NB4 (cell line): Measurements from ENCODE around the gene AMHR2.
"Not testable (repeated sequence)": the region's sequence is repeated elsewhere in the genome, so short reads cannot be mapped to it uniquely, and the experiment has no call there.

ENCODE experiments used
- DNase-seq: peaks from one replicate; pipeline ENCODE4 v3.0.0; 2010; ENCODE audit warnings: low read depth
- H3K4me3 ChIP-seq: one replicate; pipeline ENCODE4 v1.5.1; 2011; ENCODE audit warnings: mild to moderate bottlenecking, low read depth, low read length, moderate library complexity
- CTCF ChIP-seq: IDR thresholded peaks from one replicate; pipeline ENCODE4 v1.5.1; 2012; ENCODE audit warnings: low read depth, low read length
- MYC ChIP-seq: IDR thresholded peaks from 2 replicates; pipeline ENCODE4 v1.6.1; 2011; ENCODE audit warnings: low read depth, low read length
- POLR2A ChIP-seq: IDR thresholded peaks from 2 replicates; pipeline ENCODE4 v1.6.1; 2011; ENCODE audit warnings: mild to moderate bottlenecking; ENCODE audit not compliant: insufficient read length; ENCODE audit errors: extremely low read depth
- TF ChIP-seq, protein P1 (sequence below): IDR thresholded peaks from 2 replicates; pipeline ENCODE4 v1.6.1; 2011; ENCODE audit warnings: low read depth, low read length

Gene AMHR2

GRCh38 chr12:53425515-53426150 lies 2.0 kb downstream of the AMHR2 start:
- TF ChIP-seq MYC, result no peak
- TF ChIP-seq, protein P1, sequence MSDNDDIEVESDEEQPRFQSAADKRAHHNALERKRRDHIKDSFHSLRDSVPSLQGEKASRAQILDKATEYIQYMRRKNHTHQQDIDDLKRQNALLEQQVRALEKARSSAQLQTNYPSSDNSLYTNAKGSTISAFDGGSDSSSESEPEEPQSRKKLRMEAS, result no peak
- no peak for TF ChIP-seq CTCF
- no peak for TF ChIP-seq POLR2A
- DNase-seq, result no peak

GRCh38 chr12:53427905-53428594 lies 4.4 kb downstream of the AMHR2 start:
- TF ChIP-seq, protein P1, result no peak
- TF ChIP-seq MYC, result no peak
- TF ChIP-seq CTCF, result no peak
- no peak for TF ChIP-seq POLR2A
- H3K4me3 ChIP-seq, result no peak overlapping the region
- DNase-seq, result no peak

More at GRCh38 chr12:53425515-53426150, 2.0 kb downstream of the AMHR2 start:
- no peak overlapping the region for H3K4me3 ChIP-seq

DNA sequence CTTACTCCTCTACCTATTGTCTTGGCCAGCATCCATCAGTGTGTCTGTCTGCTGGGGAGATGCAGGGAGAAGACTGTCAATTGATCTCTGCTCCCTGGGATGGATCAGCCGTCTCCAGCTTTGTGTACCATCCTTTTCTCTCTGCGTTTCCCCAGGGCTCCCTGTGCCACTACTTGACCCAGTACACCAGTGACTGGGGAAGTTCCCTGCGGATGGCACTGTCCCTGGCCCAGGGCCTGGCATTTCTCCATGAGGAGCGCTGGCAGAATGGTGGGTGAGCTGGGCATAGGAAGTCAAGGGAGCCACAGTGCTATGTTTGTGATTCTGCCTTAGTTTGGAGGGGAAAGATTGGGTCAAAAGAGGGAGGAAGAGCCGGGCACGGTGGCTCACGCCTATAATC lies 5.1 kb downstream of the AMHR2 start:
- TF ChIP-seq, protein P1, result no peak
- TF ChIP-seq MYC, result no peak
- no peak for TF ChIP-seq POLR2A
- no peak for TF ChIP-seq CTCF
- no peak for DNase-seq
- H3K4me3 ChIP-seq, result no peak overlapping the region

GRCh38 chr12:53430116-53430515 lies 6.5 kb downstream of the AMHR2 start:
- TF ChIP-seq CTCF (no peak), MYC (no peak), POLR2A (no peak)
- TF ChIP-seq, protein P1, result no peak
- no peak overlapping the region for H3K4me3 ChIP-seq
- no peak for DNase-seq

DNA sequence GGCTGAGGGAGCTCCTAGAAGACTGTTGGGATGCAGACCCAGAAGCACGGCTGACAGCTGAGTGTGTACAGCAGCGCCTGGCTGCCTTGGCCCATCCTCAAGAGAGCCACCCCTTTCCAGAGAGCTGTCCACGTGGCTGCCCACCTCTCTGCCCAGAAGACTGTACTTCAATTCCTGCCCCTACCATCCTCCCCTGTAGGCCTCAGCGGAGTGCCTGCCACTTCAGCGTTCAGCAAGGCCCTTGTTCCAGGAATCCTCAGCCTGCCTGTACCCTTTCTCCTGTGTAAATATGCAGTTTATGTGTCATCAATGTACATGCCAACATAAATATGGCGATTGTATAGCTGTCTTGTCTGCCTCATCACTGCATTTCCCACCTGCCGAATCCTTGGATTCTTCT lies 7.5 kb downstream of the AMHR2 start:
- no peak overlapping the region for H3K4me3 ChIP-seq
- TF ChIP-seq, protein P1, result no peak
- TF ChIP-seq POLR2A, result no peak
- no peak for TF ChIP-seq CTCF
- no peak for TF ChIP-seq MYC
- no peak for DNase-seq

GRCh38 chr12:53435326-53435725 lies 11.7 kb downstream of the AMHR2 start:
- not testable (repeated sequence) for DNase-seq, H3K4me3 ChIP-seq

DNA sequence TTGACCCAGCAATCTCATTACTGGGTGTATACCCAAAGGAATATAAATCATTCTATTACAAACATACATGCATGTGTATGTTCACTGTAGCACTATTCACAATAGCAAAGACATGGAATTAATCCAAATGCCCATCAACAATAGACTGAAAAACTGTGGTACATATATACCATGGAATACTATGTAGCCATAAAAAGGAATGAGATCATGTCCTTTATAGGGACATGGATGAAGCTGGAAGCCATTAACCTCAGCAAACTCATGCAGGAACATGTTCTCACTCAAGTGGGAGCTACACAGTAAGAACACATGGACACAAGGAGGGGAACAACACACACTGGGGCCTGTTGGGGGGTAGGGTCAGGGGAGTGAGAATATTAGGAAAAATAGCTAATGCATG lies 15.9 kb downstream of the AMHR2 start:
- DNase-seq, H3K4me3 ChIP-seq: not testable (repeated sequence)
